DND-41 (cell line): ENCODE results near the gene ZBTB11.

Experiments used
- EZH2 ChIP-seq: IDR thresholded peaks from 3 replicates; pipeline ENCODE4 v1.6.1; 2012; ENCODE audit warnings: borderline replicate concordance, low read depth, mild to moderate bottlenecking, moderate library complexity, low read length, inconsistent platforms; ENCODE audit not compliant: severe bottlenecking
- TF ChIP-seq, protein P1 (sequence below): IDR thresholded peaks from 2 replicates; pipeline ENCODE4 v1.5.1; 2012; ENCODE audit warnings: borderline replicate concordance, low read length, moderate library complexity, mild to moderate bottlenecking; ENCODE audit not compliant: poor library complexity, severe bottlenecking; ENCODE audit errors: extremely low read depth

- TF ChIP-seq, protein P1, sequence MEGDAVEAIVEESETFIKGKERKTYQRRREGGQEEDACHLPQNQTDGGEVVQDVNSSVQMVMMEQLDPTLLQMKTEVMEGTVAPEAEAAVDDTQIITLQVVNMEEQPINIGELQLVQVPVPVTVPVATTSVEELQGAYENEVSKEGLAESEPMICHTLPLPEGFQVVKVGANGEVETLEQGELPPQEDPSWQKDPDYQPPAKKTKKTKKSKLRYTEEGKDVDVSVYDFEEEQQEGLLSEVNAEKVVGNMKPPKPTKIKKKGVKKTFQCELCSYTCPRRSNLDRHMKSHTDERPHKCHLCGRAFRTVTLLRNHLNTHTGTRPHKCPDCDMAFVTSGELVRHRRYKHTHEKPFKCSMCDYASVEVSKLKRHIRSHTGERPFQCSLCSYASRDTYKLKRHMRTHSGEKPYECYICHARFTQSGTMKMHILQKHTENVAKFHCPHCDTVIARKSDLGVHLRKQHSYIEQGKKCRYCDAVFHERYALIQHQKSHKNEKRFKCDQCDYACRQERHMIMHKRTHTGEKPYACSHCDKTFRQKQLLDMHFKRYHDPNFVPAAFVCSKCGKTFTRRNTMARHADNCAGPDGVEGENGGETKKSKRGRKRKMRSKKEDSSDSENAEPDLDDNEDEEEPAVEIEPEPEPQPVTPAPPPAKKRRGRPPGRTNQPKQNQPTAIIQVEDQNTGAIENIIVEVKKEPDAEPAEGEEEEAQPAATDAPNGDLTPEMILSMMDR, result no peak
- TF ChIP-seq EZH2, result no peak
Observed at GRCh38 chr3:101685870-101686307, 9.0 kb upstream of the ZBTB11 start.
